A549 (cell line): ENCODE results near the gene AUTS2.

Source experiments
- CHD2 ChIP-seq: fragments of 150-350 bp; IDR thresholded peaks from 2 replicates; pipeline ENCODE4 v1.6.1; 2014; ENCODE audit warnings: low read length; ENCODE audit not compliant: partially characterized antibody
- MYC ChIP-seq: IDR thresholded peaks from 2 replicates; pipeline ENCODE4 v1.6.1; 2012; ENCODE audit warnings: mild to moderate bottlenecking, inconsistent platforms, low read length, improper control_type of control experiment, borderline replicate concordance
- POLR2A ChIP-seq: IDR thresholded peaks from 2 replicates; pipeline ENCODE4 v1.6.1; 2012; ENCODE audit warnings: mild to moderate bottlenecking, low read length
- TF ChIP-seq, protein P1 (sequence below): fragments of >200 bp; sonication (Bioruptor Twin); formaldehyde crosslinking; IDR thresholded peaks from 3 replicates; pipeline ENCODE4 v1.5.1; 2016

DNA sequence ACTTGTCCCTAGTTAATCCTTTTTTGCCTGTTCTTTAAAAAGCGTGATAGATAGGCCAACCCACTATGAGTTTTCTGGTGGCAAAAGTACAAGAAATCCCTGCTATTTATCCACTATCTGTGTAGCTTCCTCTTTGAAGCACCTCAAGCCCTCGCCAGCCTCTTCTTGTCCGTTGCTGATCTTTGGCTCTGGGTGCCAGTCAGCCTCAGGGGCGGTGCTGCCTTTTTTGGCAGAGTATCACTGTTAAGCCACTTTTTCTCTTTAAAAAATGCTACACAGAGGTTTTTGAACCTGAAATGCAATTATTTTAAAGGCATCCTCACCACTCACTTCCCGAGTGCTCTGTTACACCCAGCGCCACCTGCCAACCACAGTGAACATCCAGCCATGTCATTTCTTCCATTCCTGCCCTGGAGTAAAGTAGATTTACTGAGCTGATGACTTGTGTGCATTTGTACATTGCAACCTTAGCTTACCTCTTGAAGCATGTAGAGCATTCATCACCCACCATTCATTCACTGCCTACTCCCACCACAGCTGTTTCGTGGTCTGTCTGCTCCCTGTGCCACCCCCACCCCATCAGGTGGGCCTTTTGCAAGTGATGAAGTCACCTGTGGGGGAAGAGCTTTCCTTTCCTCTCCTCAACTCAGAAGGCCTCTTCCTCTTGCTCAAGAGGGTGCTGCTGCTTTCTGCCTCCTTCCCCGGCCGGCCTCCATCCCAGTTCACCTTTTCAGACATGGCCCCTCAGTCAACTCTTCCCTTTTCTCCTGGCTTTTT is 1119.5 kb downstream of the AUTS2 start:
- TF ChIP-seq MYC (no peak), CHD2 (no peak), POLR2A (no peak)
- TF ChIP-seq, protein P1, sequence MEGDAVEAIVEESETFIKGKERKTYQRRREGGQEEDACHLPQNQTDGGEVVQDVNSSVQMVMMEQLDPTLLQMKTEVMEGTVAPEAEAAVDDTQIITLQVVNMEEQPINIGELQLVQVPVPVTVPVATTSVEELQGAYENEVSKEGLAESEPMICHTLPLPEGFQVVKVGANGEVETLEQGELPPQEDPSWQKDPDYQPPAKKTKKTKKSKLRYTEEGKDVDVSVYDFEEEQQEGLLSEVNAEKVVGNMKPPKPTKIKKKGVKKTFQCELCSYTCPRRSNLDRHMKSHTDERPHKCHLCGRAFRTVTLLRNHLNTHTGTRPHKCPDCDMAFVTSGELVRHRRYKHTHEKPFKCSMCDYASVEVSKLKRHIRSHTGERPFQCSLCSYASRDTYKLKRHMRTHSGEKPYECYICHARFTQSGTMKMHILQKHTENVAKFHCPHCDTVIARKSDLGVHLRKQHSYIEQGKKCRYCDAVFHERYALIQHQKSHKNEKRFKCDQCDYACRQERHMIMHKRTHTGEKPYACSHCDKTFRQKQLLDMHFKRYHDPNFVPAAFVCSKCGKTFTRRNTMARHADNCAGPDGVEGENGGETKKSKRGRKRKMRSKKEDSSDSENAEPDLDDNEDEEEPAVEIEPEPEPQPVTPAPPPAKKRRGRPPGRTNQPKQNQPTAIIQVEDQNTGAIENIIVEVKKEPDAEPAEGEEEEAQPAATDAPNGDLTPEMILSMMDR = no peak
